Cardiac muscle cell (in vitro differentiated cells and primary cell): ENCODE measurements around the gene MAPK4. TPM values are rescaled to one million over a fixed set of nuclear protein-coding genes. Genes with fewer than 3 reads are reported as not detected.

ENCODE experiments used
- DNase-seq, 2 donors: peaks; one replicate each; pipeline versions ENCODE4 v3.0.0 to v3.0.0-alpha.2; 2010 to 2017; ENCODE audit warnings: low read depth in 1 of 2, low spot score in 1 of 2
- H3K27ac ChIP-seq: fragments of 200-600 bp; sonication (generic); 2 replicates; pipeline ENCODE4 v1.5.1; 2016
- H3K27me3 ChIP-seq: fragments of 200-600 bp; sonication (generic); 2 replicates; pipeline ENCODE4 v1.6.0; 2016; ENCODE audit warnings: control low read depth
- H3K36me3 ChIP-seq: fragments of 200-600 bp; sonication (generic); 2 replicates; pipeline ENCODE4 v1.5.1; 2016; ENCODE audit warnings: control low read depth
- H3K4me1 ChIP-seq: fragments of 200-600 bp; sonication (generic); 2 replicates; pipeline ENCODE4 v1.8.1; 2017; ENCODE audit warnings: low read depth, mild to moderate bottlenecking, mixed run types
- H3K4me3 ChIP-seq: fragments of 200-600 bp; sonication (generic); 2 replicates; pipeline ENCODE4 v1.5.1; 2016; ENCODE audit warnings: mild to moderate bottlenecking
- H3K9me3 ChIP-seq: fragments of 200-600 bp; sonication (generic); 2 replicates; pipeline ENCODE4 v1.5.1; 2017; ENCODE audit warnings: low read depth, mild to moderate bottlenecking, control low read depth
- CTCF ChIP-seq: IDR thresholded peaks from 2 replicates; pipeline ENCODE4 v1.5.1; 2012; ENCODE audit warnings: low read depth, mild to moderate bottlenecking, low read length
- polyA plus RNA-seq: library from polyadenylated mRNA; unstranded; fragments of >200 nt; fragmentation: Nextera tagmentation; extraction: Ambion mirVana; gene quantifications from 2 replicates; pipeline ENCODE4 v1.2.1, GENCODE V29; 2016
- total RNA-seq: library from RNA; depleted of rRNA; stranded (reverse); fragments of >200 nt; gene quantifications from 2 replicates; pipeline ENCODE4 v1.2.3, GENCODE V29; 2016

MAPK4 gene
- total and polyA plus RNA-seq, 2 experiments from 2014 or later = 36.9 to 68.9 TPM

- Histone ChIP-seq H3K27ac (no peak overlapping the region), H3K27me3 (no peaks in the 10 kb centered on the region), H3K9me3 (no peaks in the 10 kb centered on the region), H3K4me3 (no peak overlapping the region), H3K36me3 (no peaks in the 10 kb centered on the region), H3K4me1 (peaks cover 58% of the 10 kb centered on the region)
- no peak for TF ChIP-seq CTCF
- DNase-seq = peak in 1 of 2 donors; percentile 68
Observed at GRCh38 chr18:50707855-50708469, 148.1 kb downstream of the MAPK4 start.

- Histone ChIP-seq H3K4me3 (no peak overlapping the region), H3K27me3 (no peaks in the 10 kb centered on the region), H3K4me1 (peaks cover 54% of the 10 kb centered on the region), H3K36me3 (no peaks in the 10 kb centered on the region), H3K27ac (peak overlapping the region; percentile 72), H3K9me3 (no peaks in the 10 kb centered on the region)
- TF ChIP-seq CTCF = no peak
- no peak for DNase-seq
Observed at GRCh38 chr18:50709193-50709592, 149.3 kb downstream of the MAPK4 start.

GRCh38 chr18:50711386-50711785 is 151.5 kb downstream of the MAPK4 start:
- no peaks in the 10 kb centered on the region for H3K36me3 ChIP-seq
- no peak overlapping the region for H3K27ac ChIP-seq
- H3K27me3 ChIP-seq = no peaks in the 10 kb centered on the region
- TF ChIP-seq CTCF = no peak
- no peak overlapping the region for H3K4me3 ChIP-seq
- no peaks in the 10 kb centered on the region for H3K9me3 ChIP-seq
- DNase-seq = no peak
- H3K4me1 ChIP-seq = peaks cover 39% of the 10 kb centered on the region

- peak in 1 of 2 donors; percentile 44 for DNase-seq
- no peaks in the 10 kb centered on the region for H3K36me3 ChIP-seq
- H3K27ac ChIP-seq = no peak overlapping the region
- no peak overlapping the region for H3K4me3 ChIP-seq
- H3K4me1 ChIP-seq = peaks cover 10% of the 10 kb centered on the region
- H3K9me3 ChIP-seq = no peaks in the 10 kb centered on the region
- H3K27me3 ChIP-seq = no peaks in the 10 kb centered on the region
- TF ChIP-seq CTCF = no peak
Observed at GRCh38 chr18:50715919-50716318, 156.0 kb downstream of the MAPK4 start.

DNA sequence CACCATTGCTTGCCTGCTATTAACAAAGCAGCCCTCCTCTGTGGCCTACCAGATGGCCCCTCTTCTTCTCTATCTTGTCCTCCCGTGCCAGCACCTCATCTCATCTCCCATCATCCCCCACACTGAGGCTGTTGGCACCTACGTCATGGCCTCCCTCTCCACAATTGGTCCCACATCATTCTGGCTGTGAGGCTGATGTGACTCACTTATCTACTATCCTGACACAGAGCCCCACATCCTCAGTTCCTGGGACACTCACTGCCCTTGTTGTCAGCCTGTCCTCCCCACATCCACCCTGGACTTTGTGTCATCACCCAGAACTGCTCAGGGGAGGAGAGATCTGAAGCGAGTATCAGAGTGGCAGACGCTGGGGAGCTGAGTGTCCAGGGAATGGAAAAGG is 157.0 kb downstream of the MAPK4 start:
- Histone ChIP-seq H3K4me1 (peaks cover 7% of the 10 kb centered on the region), H3K4me3 (no peak overlapping the region), H3K9me3 (no peaks in the 10 kb centered on the region), H3K36me3 (no peaks in the 10 kb centered on the region), H3K27me3 (no peaks in the 10 kb centered on the region), H3K27ac (no peak overlapping the region)
- DNase-seq = peak in 1 of 2 donors; percentile 17
- no peak for TF ChIP-seq CTCF

- Histone ChIP-seq H3K4me1 (peaks cover 7% of the 10 kb centered on the region), H3K4me3 (no peak overlapping the region), H3K27ac (no peak overlapping the region), H3K36me3 (no peaks in the 10 kb centered on the region), H3K27me3 (no peaks in the 10 kb centered on the region), H3K9me3 (no peaks in the 10 kb centered on the region)
- TF ChIP-seq CTCF = no peak
- DNase-seq = no peak
Observed at GRCh38 chr18:50717563-50717962, 157.7 kb downstream of the MAPK4 start.
